ENCODE measurements around the gene ADORA2B. TPM values are rescaled to one million over a fixed set of nuclear protein-coding genes. Genes with fewer than 3 reads are reported as not detected.

Gene ADORA2B
- total RNA-seq, 1 donor from 2014 or later, result 6.2 TPM

GRCh38 chr17:16002708-16003260, 57.9 kb downstream of the ADORA2B start:
- intact Hi-C loops (cut with DNase I), result no loop called here
- Histone ChIP-seq H3K9me3 (no peaks in the 10 kb centered on the region), H3K36me3 (peaks cover 66% of the 10 kb centered on the region), H3K4me1 (peaks cover 30% of the 10 kb centered on the region), H3K4me3 (no peak overlapping the region), H3K27ac (no peak overlapping the region), H3K27me3 (ENCODE audit: low read depth) (no peaks in the 10 kb centered on the region)
- no peak for ATAC-seq
- no peak for TF ChIP-seq CTCF (IDR thresholded peaks at IDR 0.05)
- DNase-seq, result no peak

- H3K9me3 ChIP-seq, result no peaks in the 10 kb centered on the region
- intact Hi-C loops (cut with DNase I), result no loop called here
- peaks cover 77% of the 10 kb centered on the region for H3K36me3 ChIP-seq
- TF ChIP-seq CTCF (IDR thresholded peaks at IDR 0.05), result no peak
- H3K27me3 ChIP-seq (ENCODE audit: low read depth), result no peaks in the 10 kb centered on the region
- DNase-seq, result no peak
- no peak for ATAC-seq
- H3K27ac ChIP-seq, result peak overlapping the region; percentile 15
- peaks cover 25% of the 10 kb centered on the region for H3K4me1 ChIP-seq
- H3K4me3 ChIP-seq, result no peak overlapping the region
Observed at GRCh38 chr17:16003841-16004240, 58.9 kb downstream of the ADORA2B start.

- TF ChIP-seq CTCF (IDR thresholded peaks at IDR 0.05), result no peak
- intact Hi-C loops (cut with DNase I), result no loop called here
- Histone ChIP-seq H3K9me3 (no peaks in the 10 kb centered on the region), H3K27me3 (ENCODE audit: low read depth) (no peaks in the 10 kb centered on the region), H3K36me3 (peaks cover 94% of the 10 kb centered on the region), H3K27ac (peak overlapping the region; percentile 15), H3K4me1 (peaks cover 26% of the 10 kb centered on the region), H3K4me3 (no peak overlapping the region)
- ATAC-seq, result no peak
- DNase-seq, result no peak
Observed at GRCh38 chr17:16005636-16006035, 60.7 kb downstream of the ADORA2B start.

GRCh38 chr17:16007439-16007838, 62.5 kb downstream of the ADORA2B start:
- ATAC-seq (no peak), DNase-seq (no peak)
- peaks cover 15% of the 10 kb centered on the region for H3K4me1 ChIP-seq
- no peak overlapping the region for H3K4me3 ChIP-seq
- intact Hi-C loops (cut with DNase I), result no loop called here
- H3K27ac ChIP-seq, result no peak overlapping the region
- no peak for TF ChIP-seq CTCF (IDR thresholded peaks at IDR 0.05)
- H3K27me3 ChIP-seq (ENCODE audit: low read depth), result no peaks in the 10 kb centered on the region
- peaks cover 82% of the 10 kb centered on the region for H3K36me3 ChIP-seq
- no peaks in the 10 kb centered on the region for H3K9me3 ChIP-seq

- Histone ChIP-seq H3K4me3 (no peak overlapping the region), H3K9me3 (no peaks in the 10 kb centered on the region), H3K27me3 (ENCODE audit: low read depth) (no peaks in the 10 kb centered on the region), H3K4me1 (peaks cover 16% of the 10 kb centered on the region), H3K27ac (no peak overlapping the region), H3K36me3 (peaks cover 60% of the 10 kb centered on the region)
- intact Hi-C loops (cut with DNase I), result no loop called here
- DNase-seq (no peak), ATAC-seq (no peak)
- TF ChIP-seq CTCF (IDR thresholded peaks at IDR 0.05), result peak; percentile 44
Observed at GRCh38 chr17:16013943-16014407, 69.0 kb downstream of the ADORA2B start.

Measured in lower lobe of right lung (tissue), 2 donors.